ENCODE results near the gene KCTD19.

DNA sequence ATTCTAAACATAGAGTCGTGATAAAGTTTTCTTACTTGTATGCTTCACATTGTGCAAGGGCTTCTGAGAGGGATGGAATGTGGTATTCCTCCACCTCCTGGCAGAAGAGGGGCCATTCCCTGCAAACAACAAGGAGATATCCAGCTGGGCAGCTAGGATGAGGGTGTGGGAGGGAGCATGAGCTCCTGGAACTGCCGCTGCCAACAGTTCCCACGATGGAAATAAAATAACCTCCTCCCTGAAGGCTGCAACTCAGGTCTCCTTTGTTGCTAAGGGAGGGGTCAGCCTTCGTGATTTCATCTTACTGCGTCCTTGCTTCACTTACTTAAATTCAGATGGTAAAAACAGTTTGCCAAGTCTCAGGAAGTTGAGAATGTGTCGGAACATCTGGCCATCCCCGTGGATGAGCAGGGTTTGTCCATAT lies 31.6 kb downstream of the KCTD19 start:
- TF ChIP-seq, protein P1, sequence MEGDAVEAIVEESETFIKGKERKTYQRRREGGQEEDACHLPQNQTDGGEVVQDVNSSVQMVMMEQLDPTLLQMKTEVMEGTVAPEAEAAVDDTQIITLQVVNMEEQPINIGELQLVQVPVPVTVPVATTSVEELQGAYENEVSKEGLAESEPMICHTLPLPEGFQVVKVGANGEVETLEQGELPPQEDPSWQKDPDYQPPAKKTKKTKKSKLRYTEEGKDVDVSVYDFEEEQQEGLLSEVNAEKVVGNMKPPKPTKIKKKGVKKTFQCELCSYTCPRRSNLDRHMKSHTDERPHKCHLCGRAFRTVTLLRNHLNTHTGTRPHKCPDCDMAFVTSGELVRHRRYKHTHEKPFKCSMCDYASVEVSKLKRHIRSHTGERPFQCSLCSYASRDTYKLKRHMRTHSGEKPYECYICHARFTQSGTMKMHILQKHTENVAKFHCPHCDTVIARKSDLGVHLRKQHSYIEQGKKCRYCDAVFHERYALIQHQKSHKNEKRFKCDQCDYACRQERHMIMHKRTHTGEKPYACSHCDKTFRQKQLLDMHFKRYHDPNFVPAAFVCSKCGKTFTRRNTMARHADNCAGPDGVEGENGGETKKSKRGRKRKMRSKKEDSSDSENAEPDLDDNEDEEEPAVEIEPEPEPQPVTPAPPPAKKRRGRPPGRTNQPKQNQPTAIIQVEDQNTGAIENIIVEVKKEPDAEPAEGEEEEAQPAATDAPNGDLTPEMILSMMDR (IDR thresholded peaks at IDR 0.05), result no peak
- TF ChIP-seq POLR2A (IDR thresholded peaks at IDR 0.05), result no peak
- no peak for TF ChIP-seq POLR2AphosphoS5 (IDR thresholded peaks at IDR 0.05; ENCODE audit: insufficient read depth in 1 of 2, low read depth in 1 of 2)

Data from vagina (tissue), 2 donors.